RWPE2 (cell line): ENCODE data around the gene TTLL5.

ENCODE experiments used
- ATAC-seq: fragments of 200-7000 bp; cut with Tn5 transposase; 3 replicates; pipeline ENCODE4 v1.9.1; 2021; ENCODE audit warnings: low read depth
- DNase-seq: peaks from one replicate; pipeline ENCODE4 v3.0.0-alpha.2; 2020; ENCODE audit warnings: low spot score
- H3K27ac ChIP-seq: fragments of 450-650 bp; 2 replicates; pipeline ENCODE4 v1.5.1; 2017; ENCODE audit warnings: mild to moderate bottlenecking; ENCODE audit not compliant: poor library complexity, severe bottlenecking
- H3K27me3 ChIP-seq: fragments of 250-450 bp; sonication (Bioruptor Pico); 2 replicates; pipeline ENCODE4 v1.5.1; 2021; ENCODE audit warnings: mild to moderate bottlenecking, moderate library complexity; ENCODE audit not compliant: insufficient read depth, poor library complexity, severe bottlenecking
- H3K36me3 ChIP-seq: fragments of 250-450 bp; sonication (Bioruptor Pico); 2 replicates; pipeline ENCODE4 v1.5.1; 2020; ENCODE audit warnings: low read depth, mild to moderate bottlenecking, moderate library complexity
- H3K4me1 ChIP-seq: fragments of 250-450 bp; sonication (Bioruptor Pico); 2 replicates; pipeline ENCODE4 v1.5.1; 2021; ENCODE audit warnings: mild to moderate bottlenecking, moderate library complexity; ENCODE audit not compliant: insufficient read depth, poor library complexity, severe bottlenecking
- H3K4me3 ChIP-seq: fragments of 250-450 bp; sonication (Bioruptor Pico); 2 replicates; pipeline ENCODE4 v1.5.1; 2021; ENCODE audit warnings: mild to moderate bottlenecking, moderate library complexity; ENCODE audit not compliant: severe bottlenecking
- H3K9me3 ChIP-seq: fragments of 250-450 bp; sonication (Bioruptor Pico); 2 replicates; pipeline ENCODE4 v1.5.1; 2021; ENCODE audit warnings: mild to moderate bottlenecking, moderate library complexity; ENCODE audit not compliant: severe bottlenecking
- TF ChIP-seq, protein P1 (sequence below): fragments of 450-650 bp; IDR thresholded peaks from one replicate; pipeline ENCODE4 v1.5.1; 2017; ENCODE audit warnings: mild to moderate bottlenecking, moderate library complexity; ENCODE audit not compliant: poor library complexity, severe bottlenecking

TTLL5 gene

DNA sequence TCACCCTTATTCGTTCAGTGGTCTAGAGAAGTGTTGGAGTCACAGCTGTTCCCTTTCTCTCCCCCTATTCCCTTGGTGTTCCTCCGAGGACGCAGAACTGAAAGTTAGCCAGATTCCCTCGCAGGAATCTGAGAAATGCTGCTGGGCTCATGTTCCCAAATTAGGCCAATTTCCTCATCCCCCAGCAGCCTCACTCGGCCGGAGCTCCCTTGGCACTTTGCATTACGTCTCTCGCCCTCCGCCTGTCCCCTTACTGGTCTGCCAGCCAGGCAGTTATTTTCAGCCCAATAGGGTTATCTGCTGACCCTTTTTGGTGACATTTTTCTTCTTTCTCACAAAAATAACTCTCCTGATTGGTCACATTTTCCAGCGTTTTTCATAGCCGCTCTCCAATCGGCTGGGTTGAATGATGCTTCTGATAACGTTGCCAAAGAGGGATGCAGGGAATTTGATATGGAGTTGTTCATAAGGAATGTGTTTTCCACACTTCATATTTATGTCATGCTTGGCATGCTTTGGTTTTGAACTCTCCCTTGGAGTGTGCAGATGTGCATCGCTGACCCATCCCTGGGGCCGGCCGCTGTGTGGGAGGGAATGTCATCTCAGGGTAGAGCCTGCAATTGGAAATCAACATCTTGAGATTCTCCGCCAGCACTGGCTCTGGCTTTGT, 334.5 kb downstream of the TTLL5 start:
- H3K36me3 ChIP-seq: peaks cover 72% of the 10 kb centered on the region
- H3K27me3 ChIP-seq: no peaks in the 10 kb centered on the region
- H3K4me3 ChIP-seq: no peak overlapping the region
- TF ChIP-seq, protein P1, sequence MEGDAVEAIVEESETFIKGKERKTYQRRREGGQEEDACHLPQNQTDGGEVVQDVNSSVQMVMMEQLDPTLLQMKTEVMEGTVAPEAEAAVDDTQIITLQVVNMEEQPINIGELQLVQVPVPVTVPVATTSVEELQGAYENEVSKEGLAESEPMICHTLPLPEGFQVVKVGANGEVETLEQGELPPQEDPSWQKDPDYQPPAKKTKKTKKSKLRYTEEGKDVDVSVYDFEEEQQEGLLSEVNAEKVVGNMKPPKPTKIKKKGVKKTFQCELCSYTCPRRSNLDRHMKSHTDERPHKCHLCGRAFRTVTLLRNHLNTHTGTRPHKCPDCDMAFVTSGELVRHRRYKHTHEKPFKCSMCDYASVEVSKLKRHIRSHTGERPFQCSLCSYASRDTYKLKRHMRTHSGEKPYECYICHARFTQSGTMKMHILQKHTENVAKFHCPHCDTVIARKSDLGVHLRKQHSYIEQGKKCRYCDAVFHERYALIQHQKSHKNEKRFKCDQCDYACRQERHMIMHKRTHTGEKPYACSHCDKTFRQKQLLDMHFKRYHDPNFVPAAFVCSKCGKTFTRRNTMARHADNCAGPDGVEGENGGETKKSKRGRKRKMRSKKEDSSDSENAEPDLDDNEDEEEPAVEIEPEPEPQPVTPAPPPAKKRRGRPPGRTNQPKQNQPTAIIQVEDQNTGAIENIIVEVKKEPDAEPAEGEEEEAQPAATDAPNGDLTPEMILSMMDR: no peak
- no peak for DNase-seq
- H3K9me3 ChIP-seq: no peaks in the 10 kb centered on the region
- H3K4me1 ChIP-seq: no peaks in the 10 kb centered on the region
- H3K27ac ChIP-seq: no peak overlapping the region
- no peak for ATAC-seq

DNA sequence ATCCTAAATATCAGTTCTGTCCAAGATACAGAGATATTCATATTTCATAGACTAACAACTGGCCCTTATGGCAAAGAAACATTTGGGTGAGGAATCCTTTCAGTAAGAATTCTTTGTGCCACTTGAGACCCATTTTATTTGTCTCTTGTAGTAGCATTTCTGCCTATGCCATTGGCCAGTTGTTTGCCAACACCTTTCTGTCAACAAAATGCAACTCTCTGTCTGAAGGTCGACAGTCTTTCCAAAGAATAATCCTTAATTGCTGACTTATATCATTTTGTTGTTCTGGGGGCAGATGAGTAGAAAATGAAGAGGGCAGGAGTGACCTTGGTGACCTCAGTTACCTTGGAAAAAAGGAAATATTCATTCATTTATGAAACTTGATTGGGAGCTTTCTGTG, 335.4 kb downstream of the TTLL5 start:
- H3K36me3 ChIP-seq: peaks cover 74% of the 10 kb centered on the region
- TF ChIP-seq, protein P1: no peak
- no peaks in the 10 kb centered on the region for H3K4me1 ChIP-seq
- ATAC-seq (no peak), DNase-seq (no peak)
- no peaks in the 10 kb centered on the region for H3K9me3 ChIP-seq
- H3K4me3 ChIP-seq: no peak overlapping the region
- H3K27me3 ChIP-seq: no peaks in the 10 kb centered on the region
- H3K27ac ChIP-seq: no peak overlapping the region

DNA sequence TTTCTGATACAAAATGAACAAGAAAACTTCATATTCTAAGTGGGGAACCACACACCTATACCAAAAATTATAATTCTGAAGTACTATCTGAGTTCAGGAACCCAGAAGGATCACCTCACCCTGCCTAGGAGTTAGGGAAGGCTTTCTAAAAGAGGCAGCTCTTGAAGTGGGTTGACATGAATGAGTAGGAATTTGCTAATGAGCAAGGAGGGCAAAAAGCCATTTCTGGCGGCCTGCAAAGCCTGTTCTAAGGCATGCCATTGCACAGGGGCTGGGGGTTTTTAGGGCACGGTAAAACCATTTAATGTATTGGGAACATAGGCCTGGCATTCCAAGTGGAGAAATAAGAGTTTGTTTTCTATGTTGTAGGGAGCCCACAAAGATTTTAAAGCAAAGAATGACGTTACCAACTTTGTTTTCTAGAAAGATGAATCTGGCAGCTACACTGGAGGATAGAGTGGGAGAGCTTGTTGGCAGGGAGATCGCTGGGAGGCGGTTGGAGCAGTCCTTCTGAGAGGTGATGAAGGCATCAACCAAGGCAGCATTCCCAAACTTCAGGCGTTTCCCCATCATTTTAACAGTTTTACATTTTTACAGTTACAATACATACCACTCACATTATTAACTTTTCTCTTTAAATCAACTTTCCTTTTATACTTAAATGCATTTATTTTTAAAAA, 338.6 kb downstream of the TTLL5 start:
- TF ChIP-seq, protein P1: no peak
- Histone ChIP-seq H3K9me3 (peaks cover 3% of the 10 kb centered on the region), H3K4me1 (no peaks in the 10 kb centered on the region), H3K36me3 (peaks cover 76% of the 10 kb centered on the region), H3K27ac (no peak overlapping the region), H3K4me3 (no peak overlapping the region), H3K27me3 (no peaks in the 10 kb centered on the region)
- no peak for DNase-seq
- ATAC-seq: no peak

DNA sequence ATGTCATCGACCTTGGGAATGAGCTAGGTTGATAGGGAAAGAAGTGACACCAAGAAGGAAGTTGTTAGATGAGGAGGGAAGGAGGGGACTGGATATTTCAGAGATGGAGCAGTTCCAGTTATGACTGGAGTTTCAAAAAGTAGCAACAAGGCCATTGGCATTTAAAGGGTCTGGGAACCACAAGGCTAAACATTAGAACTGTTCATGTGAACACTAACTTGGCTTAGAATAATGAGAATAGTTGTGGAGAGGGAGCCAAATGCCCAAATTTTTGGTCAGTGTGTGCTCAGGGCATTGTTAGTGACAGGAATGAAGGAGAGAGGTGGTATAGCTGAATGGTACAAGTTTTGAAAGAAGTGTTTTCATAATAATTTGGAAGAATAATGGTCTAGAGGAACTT, 341.3 kb downstream of the TTLL5 start:
- Histone ChIP-seq H3K36me3 (peaks cover 83% of the 10 kb centered on the region), H3K4me1 (no peaks in the 10 kb centered on the region), H3K4me3 (no peak overlapping the region), H3K27ac (no peak overlapping the region), H3K27me3 (no peaks in the 10 kb centered on the region), H3K9me3 (peaks cover 5% of the 10 kb centered on the region)
- no peak for DNase-seq
- no peak for ATAC-seq
- TF ChIP-seq, protein P1: no peak
